Measurements from ENCODE around the gene PIK3AP1. TPM values are rescaled to one million over a fixed set of nuclear protein-coding genes. Genes with fewer than 3 reads are reported as not detected.

The PIK3AP1 gene
- total and polyA plus RNA-seq, 10 donors, result 59.8 to 256 (median 183) TPM

DNA sequence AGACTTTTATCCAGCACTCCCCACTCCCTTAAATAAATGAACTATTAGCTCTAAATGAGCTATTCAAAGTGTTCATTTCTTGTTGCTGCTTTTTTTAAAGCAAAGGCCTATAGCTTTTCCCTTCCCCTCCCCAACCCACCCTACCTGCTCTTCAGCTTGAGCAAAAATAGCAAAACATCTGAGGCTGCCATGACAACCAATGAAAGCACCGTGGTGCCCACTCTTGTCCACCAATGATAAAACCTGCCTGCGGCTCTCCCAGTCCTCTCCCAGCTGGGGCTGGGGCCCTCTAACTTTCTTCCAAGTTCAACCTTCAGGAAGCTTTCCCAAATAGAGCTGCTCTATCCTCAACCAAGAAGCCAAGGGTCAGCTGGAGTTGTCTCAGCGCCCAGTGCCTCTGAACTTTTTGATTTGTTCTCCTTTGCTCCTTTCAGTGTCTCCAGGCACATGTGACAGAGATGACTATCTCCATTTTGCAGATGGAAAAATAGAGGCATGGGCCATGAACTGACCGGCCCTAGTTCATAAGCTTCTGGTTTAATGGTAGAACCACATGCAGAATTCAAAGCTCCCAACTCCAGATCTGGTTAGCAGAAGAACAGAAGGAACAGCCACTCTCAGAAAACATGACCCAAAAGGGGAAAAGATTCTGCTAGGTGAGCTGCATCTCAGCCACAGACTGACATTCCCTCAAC lies 47.7 kb downstream of the PIK3AP1 start:
- TF ChIP-seq POLR2AphosphoS5 (IDR thresholded peaks at IDR 0.05) (no peak), POLR2A (IDR thresholded peaks at IDR 0.05) (no peak), CTCF (IDR thresholded peaks at IDR 0.05 in 8 of 11, conservative IDR thresholded peaks at IDR 0.05 in 3 of 11) (no peak)
- 79 to 87% (median 81%) methylated on average over 4 of the region's 4 CpGs for WGBS, 5 donors
- H3K36me3 ChIP-seq, result peaks cover 0 to 33% (median 0%) of the 10 kb centered on the region in 6 donors
- H3K9me3 ChIP-seq, result no peaks in the 10 kb centered on the region
- peak overlapping the region; percentile 65 to 97 (median 92) for H3K27ac ChIP-seq
- DNase-seq, result no peak
- peak overlapping the region in 1 of 8 donors; percentile 61 for H3K4me3 ChIP-seq
- H3K27me3 ChIP-seq (replicated peaks in 1 of 7), result no peaks in the 10 kb centered on the region
- peaks cover 44 to 100% (median 98%) of the 10 kb centered on the region in 6 donors for H3K4me1 ChIP-seq
- intact Hi-C loops (cut with DNase I; ENCODE audit: low total_unique reads), result loop anchor here (5.0 kb wide), 1 partner anchor 45 kb away; no protein-coding TSS in a partner anchor

- DNase-seq, result no peak
- Histone ChIP-seq H3K4me1 (peaks cover 51 to 100% (median 100%) of the 10 kb centered on the region in 6 donors), H3K27me3 (replicated peaks in 1 of 7) (no peaks in the 10 kb centered on the region), H3K9me3 (no peaks in the 10 kb centered on the region), H3K4me3 (peak overlapping the region in 1 of 8 donors; percentile 22), H3K36me3 (peaks cover 0 to 33% (median 0%) of the 10 kb centered on the region in 6 donors), H3K27ac (peak overlapping the region; percentile 22 to 97 (median 87))
- WGBS, 5 donors, result 79 to 87% (median 80%) methylated on average over 4 of the region's 4 CpGs
- TF ChIP-seq POLR2A (IDR thresholded peaks at IDR 0.05), result no peak
- TF ChIP-seq CTCF (IDR thresholded peaks at IDR 0.05 in 8 of 11, conservative IDR thresholded peaks at IDR 0.05 in 3 of 11), result no peak
- no peak for TF ChIP-seq POLR2AphosphoS5 (IDR thresholded peaks at IDR 0.05)
- intact Hi-C loops (cut with DNase I; ENCODE audit: low total_unique reads), result loop anchor here (5.0 kb wide), 1 partner anchor 46 kb away; no protein-coding TSS in a partner anchor
These were observed 49.0 kb downstream of the PIK3AP1 start for GRCh38 chr10:96671211-96671890.

GRCh38 chr10:96670786-96671185 lies 49.5 kb downstream of the PIK3AP1 start:
- Histone ChIP-seq H3K4me3 (peak overlapping the region in 1 of 8 donors; percentile 22), H3K9me3 (no peaks in the 10 kb centered on the region), H3K4me1 (peaks cover 51 to 100% (median 97%) of the 10 kb centered on the region in 6 donors), H3K27me3 (replicated peaks in 1 of 7) (no peaks in the 10 kb centered on the region), H3K36me3 (peaks cover 0 to 38% (median under 1%) of the 10 kb centered on the region in 6 donors), H3K27ac (peak overlapping the region; percentile 22 to 97 (median 87))
- no peak for DNase-seq
- 43 to 57% (median 47%) methylated on average over 4 of the region's 4 CpGs for WGBS, 5 donors
- intact Hi-C loops (cut with DNase I; ENCODE audit: low total_unique reads), result loop anchor here (5.0 kb wide), 1 partner anchor 47 kb away; no protein-coding TSS in a partner anchor
- peak in 1 of 3 donors; percentile 35 for TF ChIP-seq POLR2AphosphoS5 (IDR thresholded peaks at IDR 0.05)
- no peak for TF ChIP-seq CTCF (IDR thresholded peaks at IDR 0.05 in 8 of 11, conservative IDR thresholded peaks at IDR 0.05 in 3 of 11)
- no peak for TF ChIP-seq POLR2A (IDR thresholded peaks at IDR 0.05)

DNA sequence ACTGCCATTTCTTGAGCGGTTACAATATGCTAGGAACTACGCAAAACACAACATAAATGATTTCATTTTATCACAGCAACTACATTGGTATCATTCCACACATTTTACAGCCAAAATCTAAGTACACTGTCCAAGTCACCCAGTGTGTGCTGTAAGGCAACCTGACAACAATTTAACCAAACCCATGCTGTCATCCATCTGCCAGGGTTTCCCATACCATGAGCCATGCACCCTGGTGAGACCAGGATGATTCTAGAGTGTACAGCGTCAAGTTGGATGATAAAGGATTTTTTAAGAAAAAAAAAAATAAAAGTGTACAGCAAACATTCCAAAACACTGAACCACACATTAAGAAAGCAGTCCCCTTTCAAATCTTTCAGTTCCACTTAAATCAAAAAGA lies 52.9 kb downstream of the PIK3AP1 start:
- Histone ChIP-seq H3K4me1 (peaks cover 32 to 97% (median 89%) of the 10 kb centered on the region in 6 donors), H3K27ac (peak overlapping the region in 5 of 8 donors; percentile 2 to 94 (median 46)), H3K27me3 (replicated peaks in 1 of 7) (no peaks in the 10 kb centered on the region), H3K4me3 (no peak overlapping the region), H3K36me3 (peaks cover 0 to 47% (median 3%) of the 10 kb centered on the region in 6 donors), H3K9me3 (no peaks in the 10 kb centered on the region)
- intact Hi-C loops (cut with DNase I; ENCODE audit: low total_unique reads), result no loop called here
- TF ChIP-seq CTCF (IDR thresholded peaks at IDR 0.05 in 8 of 11, conservative IDR thresholded peaks at IDR 0.05 in 3 of 11), result no peak
- no peak for TF ChIP-seq POLR2AphosphoS5 (IDR thresholded peaks at IDR 0.05)
- no peak for TF ChIP-seq POLR2A (IDR thresholded peaks at IDR 0.05)
- DNase-seq, result no peak
- 88 to 98% (median 96%) methylated on average over 3 of the region's 3 CpGs for WGBS, 5 donors
